Activated CD4-positive, alpha-beta T cell treated with anti-CD3 and anti-CD28 coated beads for 1 hour (primary cell): ENCODE results near the gene CACNA2D3.
"Not testable (repeated sequence)": the region's sequence is repeated elsewhere in the genome, so short reads cannot be mapped to it uniquely, and the experiment has no call there.

Source experiments
- DNase-seq: peaks from one replicate; pipeline ENCODE4 v3.0.0-alpha.2; 2020

Gene CACNA2D3

GRCh38 chr3:55065331-55065730, 943.0 kb downstream of the CACNA2D3 start:
- no peak for DNase-seq

GRCh38 chr3:55066551-55067047, 944.2 kb downstream of the CACNA2D3 start:
- no peak for DNase-seq

GRCh38 chr3:55069950-55070349, 947.6 kb downstream of the CACNA2D3 start:
- DNase-seq = no peak

- DNase-seq = no peak
These were observed 952.4 kb downstream of the CACNA2D3 start for GRCh38 chr3:55074796-55075195.

DNA sequence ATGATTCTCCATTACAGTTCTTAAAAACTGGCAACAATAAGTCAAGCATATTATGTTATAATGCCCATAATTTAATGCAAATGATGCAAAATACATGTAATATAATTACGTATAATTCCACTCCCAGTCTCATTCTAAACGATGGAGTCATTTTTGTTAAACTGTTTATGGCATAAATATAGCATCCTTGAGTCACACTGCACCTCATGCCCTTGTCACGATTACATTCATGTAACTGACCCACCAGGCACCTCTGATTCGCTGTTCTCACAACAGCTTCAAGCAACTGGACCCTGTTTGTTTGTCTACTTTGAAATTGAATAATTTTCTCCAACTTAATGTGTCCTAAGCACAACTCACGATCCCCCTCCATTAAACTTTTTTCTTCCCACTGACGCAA, 953.5 kb downstream of the CACNA2D3 start:
- DNase-seq = no peak

DNA sequence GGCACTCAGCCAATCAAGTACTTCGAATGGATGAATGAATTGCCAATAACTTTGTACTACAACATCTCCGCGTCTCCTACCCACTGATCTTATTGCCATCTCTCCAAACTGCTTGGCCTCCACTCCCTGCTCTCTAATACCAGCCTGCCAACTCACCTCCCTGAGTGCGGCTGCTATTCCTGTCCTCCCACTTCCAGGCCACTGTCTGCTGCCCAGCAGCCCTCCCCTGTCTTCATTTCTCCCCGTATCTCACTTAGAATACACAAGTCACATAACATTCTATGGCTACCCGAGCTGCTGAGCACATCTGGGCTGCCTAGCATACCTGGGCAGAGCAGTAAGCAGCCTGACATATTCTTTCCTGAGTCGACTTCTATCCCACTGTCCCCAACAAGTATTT, 955.4 kb downstream of the CACNA2D3 start:
- no peak for DNase-seq

- DNase-seq = no peak
These were observed 956.5 kb downstream of the CACNA2D3 start for GRCh38 chr3:55078876-55079275.

DNA sequence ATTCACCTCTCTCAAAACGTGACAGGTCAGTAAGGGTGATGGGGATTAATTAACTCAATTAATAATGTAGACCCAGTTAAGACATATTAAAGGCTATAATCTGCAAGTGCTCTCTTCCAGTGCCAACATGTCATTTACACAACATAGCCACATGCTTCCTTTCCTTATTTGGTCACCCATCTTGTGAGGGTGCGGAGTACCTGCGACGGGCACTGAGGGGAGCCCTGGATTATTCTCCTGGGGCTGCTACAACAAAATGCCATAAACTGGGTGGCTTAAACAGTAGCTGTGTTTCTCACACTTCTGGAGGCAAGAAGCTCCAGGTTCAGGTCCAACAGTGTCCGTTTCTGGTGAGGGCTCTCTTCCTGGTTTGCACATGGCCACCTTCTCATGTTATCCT, 962.9 kb downstream of the CACNA2D3 start:
- DNase-seq = no peak

DNA sequence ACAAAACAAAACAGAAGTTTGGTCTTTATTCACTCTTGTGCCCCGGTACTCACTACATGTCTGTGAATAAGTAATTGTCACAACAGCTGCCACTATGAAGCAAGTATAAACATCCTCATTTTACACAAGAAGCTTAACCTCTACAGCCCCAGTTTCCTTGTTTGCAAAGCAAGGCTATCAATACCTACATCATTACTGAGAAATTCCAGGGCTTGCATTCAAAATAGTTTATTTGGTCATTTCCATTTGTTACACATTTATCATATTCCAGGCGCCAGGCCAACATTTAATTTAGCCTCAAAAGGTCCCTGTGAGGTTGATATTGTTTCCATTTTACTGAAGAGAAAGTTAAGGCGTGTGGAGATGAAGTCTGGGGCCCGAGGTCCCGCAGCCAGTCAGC, 966.9 kb downstream of the CACNA2D3 start:
- no peak for DNase-seq

DNA sequence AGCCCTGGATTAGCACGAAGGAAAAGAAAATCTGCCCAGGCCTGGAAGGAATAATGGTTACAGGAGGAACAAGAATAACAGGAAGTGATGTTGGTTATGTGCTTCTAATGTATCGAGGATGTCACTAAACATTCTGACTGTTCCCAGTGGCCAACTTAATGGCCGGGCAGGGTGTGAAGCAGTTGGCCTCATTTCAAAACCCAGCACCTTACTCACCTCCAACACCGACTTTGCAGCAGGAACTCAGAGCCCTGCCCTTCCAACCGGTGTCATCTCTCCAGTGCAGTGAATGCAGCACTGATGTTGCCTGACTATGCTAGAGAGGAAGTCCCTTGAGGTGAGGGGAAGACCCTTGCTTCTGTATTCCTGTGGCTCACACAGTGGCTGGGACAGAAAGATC, 967.9 kb downstream of the CACNA2D3 start:
- no peak for DNase-seq

GRCh38 chr3:55090746-55091145, 968.4 kb downstream of the CACNA2D3 start:
- no peak for DNase-seq

GRCh38 chr3:55091381-55092225, 969.3 kb downstream of the CACNA2D3 start:
- DNase-seq = no peak

DNA sequence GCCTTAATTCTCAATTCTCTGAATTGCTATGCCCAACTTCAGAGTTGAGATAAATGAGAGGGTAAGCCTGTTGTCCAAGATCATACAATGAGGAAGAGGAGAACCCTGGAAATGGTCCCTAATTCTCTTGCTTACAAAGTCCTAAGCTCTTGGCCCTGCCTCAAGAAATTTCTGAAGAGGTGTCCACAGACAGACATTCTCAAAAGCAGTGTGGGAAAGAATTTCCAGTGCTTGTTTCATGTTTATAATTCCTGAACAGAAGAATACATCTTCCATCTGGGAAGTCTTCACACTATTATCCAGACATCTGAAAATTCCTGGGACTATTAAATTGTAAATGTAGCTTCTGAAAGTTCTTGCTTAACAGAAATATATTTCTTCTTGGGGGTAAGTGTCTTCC, 972.3 kb downstream of the CACNA2D3 start:
- no peak for DNase-seq

- DNase-seq = no peak
These were observed 975.1 kb downstream of the CACNA2D3 start for GRCh38 chr3:55097441-55097840.

- no peak for DNase-seq
These were observed 983.3 kb downstream of the CACNA2D3 start for GRCh38 chr3:55105647-55106046.

DNA sequence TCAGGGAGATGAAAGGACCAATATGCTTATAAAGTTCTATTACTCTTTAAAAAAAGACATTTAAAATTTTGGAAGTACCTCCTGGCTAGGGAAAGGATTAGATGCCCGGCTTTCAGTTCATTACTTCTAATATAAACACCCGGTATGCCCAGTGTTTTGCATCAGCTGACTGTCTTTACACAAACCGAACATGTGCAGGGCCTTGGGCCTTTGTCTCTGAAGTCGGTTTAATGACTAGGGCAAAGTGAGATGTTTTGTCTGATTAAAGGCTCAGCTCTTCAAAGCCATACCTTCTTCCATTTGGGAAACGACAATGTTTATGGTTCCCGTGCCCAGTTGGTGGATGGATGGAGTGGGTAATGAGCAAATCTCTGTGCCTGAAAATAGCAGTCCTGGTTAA, 984.8 kb downstream of the CACNA2D3 start:
- DNase-seq = no peak

GRCh38 chr3:55111906-55112305, 989.6 kb downstream of the CACNA2D3 start:
- not testable (repeated sequence) for DNase-seq

DNA sequence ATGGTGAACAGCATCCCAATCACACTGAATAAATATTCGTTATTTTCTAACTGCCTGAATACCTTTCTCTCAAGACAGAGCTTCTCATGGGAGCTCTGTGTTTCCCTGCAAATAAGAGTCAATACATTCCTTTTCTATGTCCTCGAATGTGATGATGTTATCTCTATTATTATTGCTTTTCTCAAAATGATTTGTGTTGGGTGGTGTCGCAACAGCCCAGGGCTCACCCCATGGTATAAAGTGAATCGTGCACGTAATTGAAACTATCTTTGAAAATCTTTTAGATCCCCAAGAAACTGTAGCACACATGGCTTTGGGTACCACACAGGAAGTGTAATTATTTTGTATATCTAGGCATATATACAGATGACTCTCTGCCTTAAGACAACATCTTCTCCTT, 996.1 kb downstream of the CACNA2D3 start:
- no peak for DNase-seq

DNA sequence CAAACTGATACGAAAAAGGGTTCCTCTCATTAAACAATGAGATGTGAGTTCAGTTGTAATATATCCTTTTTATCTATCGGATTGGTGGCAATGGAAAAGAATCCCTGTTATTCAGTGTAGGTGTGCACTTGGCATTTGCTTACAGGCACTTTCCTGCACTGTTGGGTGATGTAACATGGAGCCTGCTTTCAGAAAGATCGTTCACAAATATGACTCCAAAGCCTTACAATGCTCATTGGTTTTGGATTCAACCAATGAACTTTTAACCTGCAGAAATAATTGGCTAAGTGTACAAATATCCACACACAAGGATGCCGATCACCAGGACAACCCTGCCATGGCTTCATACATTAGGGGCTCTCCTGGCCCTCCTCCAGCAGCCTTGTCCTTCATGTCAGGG, 996.9 kb downstream of the CACNA2D3 start:
- DNase-seq = no peak

- DNase-seq = no peak
These were observed 1000.0 kb downstream of the CACNA2D3 start for GRCh38 chr3:55122312-55122711.
